ENCODE measurements around the gene PPIL6. TPM values are rescaled to one million over a fixed set of nuclear protein-coding genes. Genes with fewer than 3 reads are reported as not detected.

The PPIL6 gene
- total and polyA plus RNA-seq, 2 experiments from 2014 or later: 1.7 TPM

- H3K27ac Mint-ChIP-seq: no peak overlapping the region
- TF ChIP-seq CREB1 (CRISPR knock-in tag; IDR thresholded peaks at IDR 0.05; ENCODE audit: low read depth) (no peak), ZNF462 (CRISPR knock-in tag; IDR thresholded peaks at IDR 0.05) (0 out of 2 replicates have a peak, but pooled peaks have one; percentile 24)
- Histone ChIP-seq H3K4me2 (peak overlapping the region; percentile 85; the same call in 1 of the 2 replicates), H3F3A (replicated peaks; ENCODE audit: low read depth) (peaks cover 9% of the 10 kb centered on the region; the same call in 1 of the 2 replicates), H3K9me2 (ENCODE audit: insufficient read depth) (no peaks in the 10 kb centered on the region), H3K36me3 (ENCODE audit: insufficient read depth) (peaks cover 11% of the 10 kb centered on the region), H3K79me2 (replicated peaks; ENCODE audit: insufficient read depth) (no peaks in the 10 kb centered on the region), H4K20me1 (replicated peaks; ENCODE audit: insufficient read depth) (peaks cover 8% of the 10 kb centered on the region; the same call in 1 of the 2 replicates), H3K4me1 (ENCODE audit: insufficient read depth) (peaks cover 30% of the 10 kb centered on the region), H2AFZ (no peak overlapping the region), H3K27ac (ENCODE audit: low read depth) (no peak overlapping the region), H3K27me3 (ENCODE audit: insufficient read depth) (no peaks in the 10 kb centered on the region; the same call in 1 of the 2 replicates), H3K4me3 (no peak overlapping the region)
- H3K36me3 Mint-ChIP-seq (ENCODE audit: low read depth): peaks cover 20% of the 10 kb centered on the region
- H3K27me3 Mint-ChIP-seq (ENCODE audit: insufficient read depth, low read depth, poor library complexity): peaks cover 22% of the 10 kb centered on the region
- DNase-seq (ENCODE audit: low spot score) (no peak), ATAC-seq (no peak)
- H3K4me3 Mint-ChIP-seq: no peak overlapping the region; the same call in 2 of the 3 replicates
- H3K9me3 Mint-ChIP-seq: no peaks in the 10 kb centered on the region; the same call in 2 of the 3 replicates
- H3K4me1 Mint-ChIP-seq: peaks cover 38% of the 10 kb centered on the region
Observed at GRCh38 chr6:109457562-109457996, 17.2 kb upstream of the PPIL6 start.

GRCh38 chr6:109456710-109457561, 16.5 kb upstream of the PPIL6 start:
- Histone ChIP-seq H3K4me3 (peak overlapping the region; percentile 94), H3F3A (replicated peaks; ENCODE audit: low read depth) (peaks cover 9% of the 10 kb centered on the region; the same call in 1 of the 2 replicates), H4K20me1 (replicated peaks; ENCODE audit: insufficient read depth) (peaks cover 8% of the 10 kb centered on the region; the same call in 1 of the 2 replicates), H3K4me2 (peak overlapping the region; percentile 85), H3K27me3 (ENCODE audit: insufficient read depth) (no peaks in the 10 kb centered on the region; the same call in 1 of the 2 replicates), H3K27ac (ENCODE audit: low read depth) (no peak overlapping the region), H3K36me3 (ENCODE audit: insufficient read depth) (peaks cover 9% of the 10 kb centered on the region), H3K4me1 (ENCODE audit: insufficient read depth) (peaks cover 30% of the 10 kb centered on the region), H3K79me2 (replicated peaks; ENCODE audit: insufficient read depth) (no peaks in the 10 kb centered on the region), H2AFZ (no peak overlapping the region), H3K9me2 (ENCODE audit: insufficient read depth) (no peaks in the 10 kb centered on the region)
- Mint-ChIP-seq H3K27ac (no peak overlapping the region), H3K27me3 (ENCODE audit: insufficient read depth, low read depth, poor library complexity) (peaks cover 24% of the 10 kb centered on the region), H3K9me3 (no peaks in the 10 kb centered on the region; the same call in 2 of the 3 replicates), H3K4me1 (peaks cover 38% of the 10 kb centered on the region), H3K36me3 (ENCODE audit: low read depth) (peaks cover 13% of the 10 kb centered on the region), H3K4me3 (peak overlapping the region; percentile 97)
- DNase-seq (ENCODE audit: low spot score): peak; percentile 19
- TF ChIP-seq EZH2phosphoT487 (IDR thresholded peaks at IDR 0.05; ENCODE audit: unreplicated experiment) (no peak), STAT1 (IDR thresholded peaks at IDR 0.05; ENCODE audit: unreplicated experiment) (no peak), JUNB (IDR thresholded peaks at IDR 0.05; ENCODE audit: unreplicated experiment) (no peak)
- ATAC-seq: no peak
